Measurements from ENCODE around the gene HHATL. TPM values are rescaled to one million over a fixed set of nuclear protein-coding genes. Genes with fewer than 3 reads are reported as not detected.

Gene HHATL
- total and polyA plus RNA-seq, 4 donors: 0.17 TPM; not detected in 3

GRCh38 chr3:42706721-42707619, 4.4 kb upstream of the HHATL start:
- TF ChIP-seq GABPA (IDR thresholded peaks at IDR 0.05 in 1 of 2, conservative IDR thresholded peaks at IDR 0.05 in 1 of 2) (no peak), EGR1 (IDR thresholded peaks at IDR 0.05; ENCODE audit: low read depth in 2 of 2) (no peak), SP1 (IDR thresholded peaks at IDR 0.05) (no peak), HNF4A (conservative IDR thresholded peaks at IDR 0.05) (no peak), CTCF (IDR thresholded peaks at IDR 0.05; ENCODE audit: low read depth, low read length, missing input control) (no peak), FOXA2 (IDR thresholded peaks at IDR 0.05) (no peak), RAD21 (IDR thresholded peaks at IDR 0.05) (no peak), HNF4G (IDR thresholded peaks at IDR 0.05) (no peak), JUND (IDR thresholded peaks at IDR 0.05) (no peak), TAF1 (conservative IDR thresholded peaks at IDR 0.05) (no peak), FOXA1 (IDR thresholded peaks at IDR 0.05) (no peak), NR2F2 (IDR thresholded peaks at IDR 0.05) (no peak), ATF3 (IDR thresholded peaks at IDR 0.05) (no peak), RXRA (IDR thresholded peaks at IDR 0.05) (no peak)
- TF ChIP-seq, protein P1, sequence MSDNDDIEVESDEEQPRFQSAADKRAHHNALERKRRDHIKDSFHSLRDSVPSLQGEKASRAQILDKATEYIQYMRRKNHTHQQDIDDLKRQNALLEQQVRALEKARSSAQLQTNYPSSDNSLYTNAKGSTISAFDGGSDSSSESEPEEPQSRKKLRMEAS (IDR thresholded peaks at IDR 0.05): no peak
- TF ChIP-seq, protein P2, sequence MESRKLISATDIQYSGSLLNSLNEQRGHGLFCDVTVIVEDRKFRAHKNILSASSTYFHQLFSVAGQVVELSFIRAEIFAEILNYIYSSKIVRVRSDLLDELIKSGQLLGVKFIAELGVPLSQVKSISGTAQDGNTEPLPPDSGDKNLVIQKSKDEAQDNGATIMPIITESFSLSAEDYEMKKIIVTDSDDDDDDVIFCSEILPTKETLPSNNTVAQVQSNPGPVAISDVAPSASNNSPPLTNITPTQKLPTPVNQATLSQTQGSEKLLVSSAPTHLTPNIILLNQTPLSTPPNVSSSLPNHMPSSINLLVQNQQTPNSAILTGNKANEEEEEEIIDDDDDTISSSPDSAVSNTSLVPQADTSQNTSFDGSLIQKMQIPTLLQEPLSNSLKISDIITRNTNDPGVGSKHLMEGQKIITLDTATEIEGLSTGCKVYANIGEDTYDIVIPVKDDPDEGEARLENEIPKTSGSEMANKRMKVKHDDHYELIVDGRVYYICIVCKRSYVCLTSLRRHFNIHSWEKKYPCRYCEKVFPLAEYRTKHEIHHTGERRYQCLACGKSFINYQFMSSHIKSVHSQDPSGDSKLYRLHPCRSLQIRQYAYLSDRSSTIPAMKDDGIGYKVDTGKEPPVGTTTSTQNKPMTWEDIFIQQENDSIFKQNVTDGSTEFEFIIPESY (IDR thresholded peaks at IDR 0.05): no peak
- TF ChIP-seq, protein P3, sequence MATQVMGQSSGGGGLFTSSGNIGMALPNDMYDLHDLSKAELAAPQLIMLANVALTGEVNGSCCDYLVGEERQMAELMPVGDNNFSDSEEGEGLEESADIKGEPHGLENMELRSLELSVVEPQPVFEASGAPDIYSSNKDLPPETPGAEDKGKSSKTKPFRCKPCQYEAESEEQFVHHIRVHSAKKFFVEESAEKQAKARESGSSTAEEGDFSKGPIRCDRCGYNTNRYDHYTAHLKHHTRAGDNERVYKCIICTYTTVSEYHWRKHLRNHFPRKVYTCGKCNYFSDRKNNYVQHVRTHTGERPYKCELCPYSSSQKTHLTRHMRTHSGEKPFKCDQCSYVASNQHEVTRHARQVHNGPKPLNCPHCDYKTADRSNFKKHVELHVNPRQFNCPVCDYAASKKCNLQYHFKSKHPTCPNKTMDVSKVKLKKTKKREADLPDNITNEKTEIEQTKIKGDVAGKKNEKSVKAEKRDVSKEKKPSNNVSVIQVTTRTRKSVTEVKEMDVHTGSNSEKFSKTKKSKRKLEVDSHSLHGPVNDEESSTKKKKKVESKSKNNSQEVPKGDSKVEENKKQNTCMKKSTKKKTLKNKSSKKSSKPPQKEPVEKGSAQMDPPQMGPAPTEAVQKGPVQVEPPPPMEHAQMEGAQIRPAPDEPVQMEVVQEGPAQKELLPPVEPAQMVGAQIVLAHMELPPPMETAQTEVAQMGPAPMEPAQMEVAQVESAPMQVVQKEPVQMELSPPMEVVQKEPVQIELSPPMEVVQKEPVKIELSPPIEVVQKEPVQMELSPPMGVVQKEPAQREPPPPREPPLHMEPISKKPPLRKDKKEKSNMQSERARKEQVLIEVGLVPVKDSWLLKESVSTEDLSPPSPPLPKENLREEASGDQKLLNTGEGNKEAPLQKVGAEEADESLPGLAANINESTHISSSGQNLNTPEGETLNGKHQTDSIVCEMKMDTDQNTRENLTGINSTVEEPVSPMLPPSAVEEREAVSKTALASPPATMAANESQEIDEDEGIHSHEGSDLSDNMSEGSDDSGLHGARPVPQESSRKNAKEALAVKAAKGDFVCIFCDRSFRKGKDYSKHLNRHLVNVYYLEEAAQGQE (IDR thresholded peaks at IDR 0.05): no peak
- no peaks in the 10 kb centered on the region for H3K9me3 ChIP-seq (ENCODE audit: control insufficient read depth in 4 of 4, low read length in 3 of 4)
- no peak for DNase-seq (ENCODE audit: low spot score)
- H3K27me3 ChIP-seq (ENCODE audit: control insufficient read depth in 4 of 4, insufficient read depth in 4 of 4, low read length in 3 of 4): no peaks in the 10 kb centered on the region
- H3K4me3 ChIP-seq (ENCODE audit: low read depth in 1 of 3, low read length in 3 of 3): no peak overlapping the region
- no peaks in the 10 kb centered on the region for H3K4me1 ChIP-seq (ENCODE audit: control insufficient read depth in 4 of 4, insufficient read depth in 4 of 4, low read length in 3 of 4)
- WGBS: 74% methylated on average over 7 of the region's 7 CpGs
- H3K27ac ChIP-seq (ENCODE audit: low read depth in 1 of 2, low read length in 2 of 2): no peak overlapping the region
- H3K36me3 ChIP-seq (ENCODE audit: control insufficient read depth in 4 of 4, insufficient read depth in 3 of 4, low read depth in 1 of 4, low read length in 3 of 4): no peaks in the 10 kb centered on the region
- H3K9ac ChIP-seq (ENCODE audit: low read depth in 1 of 2, low read length in 2 of 2): no peak overlapping the region

Measured in liver (tissue), 9 donors.